OCI-LY3 (cell line): ENCODE measurements around the gene STX5.
"Not testable (repeated sequence)": the region's sequence is repeated elsewhere in the genome, so short reads cannot be mapped to it uniquely, and the experiment has no call there.

Source experiments
- H2AFZ ChIP-seq: fragments of 200-600, 300-600 bp; shearing (Covaris generic); 2 replicates; pipeline ENCODE4 v1.6.0; 2014; ENCODE audit warnings: antibody characterized with exemption, low read depth, low read length
- H3K27ac ChIP-seq: fragments of 200-600, 300-600 bp; sonication (generic); 2 replicates; pipeline ENCODE4 v1.5.1; 2014; ENCODE audit warnings: mild to moderate bottlenecking, low read length, moderate library complexity, mixed read lengths
- H3K27me3 ChIP-seq: fragments of 200-600, 300-600 bp; sonication (generic); 2 replicates; pipeline ENCODE4 v1.6.1; 2014; ENCODE audit warnings: low read depth, low read length, mixed read lengths
- H3K36me3 ChIP-seq: fragments of 200-600, 300-600 bp; sonication (generic); replicated peaks from 2 replicates; pipeline ENCODE3; 2014; ENCODE audit warnings: low read depth, low read length, mixed read lengths
- H3K4me1 ChIP-seq: fragments of 300-600, 200-600 bp; sonication (generic); 2 replicates; pipeline ENCODE4 v1.6.1; 2014; ENCODE audit warnings: low read length, mixed read lengths
- H3K4me2 ChIP-seq: fragments of 200-600, 300-600 bp; sonication (generic); 2 replicates; pipeline ENCODE4 v1.6.1; 2014; ENCODE audit warnings: low read length, mixed read lengths
- H3K4me3 ChIP-seq: fragments of 300-600, 200-600 bp; sonication (generic); 2 replicates; pipeline ENCODE4 v1.5.1; 2014; ENCODE audit warnings: antibody characterized with exemption, mild to moderate bottlenecking, low read length, moderate library complexity
- H3K79me2 ChIP-seq: fragments of 300-600, 200-600 bp; shearing (Covaris generic); 2 replicates; pipeline ENCODE4 v1.6.1; 2014; ENCODE audit warnings: mild to moderate bottlenecking, low read length, mixed read lengths
- H3K9ac ChIP-seq: fragments of 300-600, 200-600 bp; shearing (Covaris generic); 2 replicates; pipeline ENCODE4 v1.6.0; 2014; ENCODE audit warnings: mild to moderate bottlenecking, low read length, moderate library complexity
- H3K9me3 ChIP-seq: fragments of 200-600, 300-600 bp; shearing (Covaris generic); 2 replicates; pipeline ENCODE4 v1.6.1; 2014; ENCODE audit warnings: low read length, mixed read lengths; ENCODE audit not compliant: insufficient read depth
- H4K20me1 ChIP-seq: fragments of 200-600, 300-600 bp; sonication (generic); 2 replicates; pipeline ENCODE4 v1.6.1; 2016; ENCODE audit warnings: low read length, mixed read lengths; ENCODE audit not compliant: insufficient read depth
- CTCF ChIP-seq: fragments of 200-600, 300-600 bp; sonication (generic); IDR thresholded peaks from 2 replicates; pipeline ENCODE4 v1.5.1; 2014; ENCODE audit warnings: antibody characterized with exemption, low read length, low read depth
- EZH2phosphoT487 ChIP-seq: fragments of 200-600 bp; shearing (Covaris generic); IDR thresholded peaks from 2 replicates; pipeline ENCODE4 v1.6.1; 2018; ENCODE audit warnings: antibody characterized with exemption, mixed run types, low read depth

STX5 gene

GRCh38 chr11:62842171-62842741 is 10.4 kb upstream of the STX5 start:
- TF ChIP-seq EZH2phosphoT487 (no peak), CTCF (no peak)
- Histone ChIP-seq H2AFZ (peak overlapping the region; percentile 48), H3K9me3 (no peaks in the 10 kb centered on the region)

GRCh38 chr11:62841361-62842170 is 9.7 kb upstream of the STX5 start:
- Histone ChIP-seq H3K27ac (peak overlapping the region; percentile 98), H4K20me1 (no peaks in the 10 kb centered on the region), H3K4me3 (peak overlapping the region; percentile 97), H3K4me2 (peak overlapping the region; percentile 94), H3K4me1 (peaks cover 27% of the 10 kb centered on the region), H3K9ac (peak overlapping the region; percentile 96), H3K79me2 (peaks cover 28% of the 10 kb centered on the region), H3K9me3 (no peaks in the 10 kb centered on the region), H3K36me3 (peaks cover 7% of the 10 kb centered on the region), H2AFZ (peak overlapping the region; percentile 48), H3K27me3 (no peaks in the 10 kb centered on the region)
- TF ChIP-seq EZH2phosphoT487 (no peak), CTCF (no peak)

More at GRCh38 chr11:62842171-62842741, 10.4 kb upstream of the STX5 start:
- Histone ChIP-seq H3K4me2 (peak overlapping the region; percentile 94), H3K4me3 (peak overlapping the region; percentile 97), H3K79me2 (peaks cover 22% of the 10 kb centered on the region), H3K27ac (peak overlapping the region; percentile 98), H3K9ac (peak overlapping the region; percentile 93), H4K20me1 (no peaks in the 10 kb centered on the region), H3K4me1 (peaks cover 27% of the 10 kb centered on the region), H3K27me3 (no peaks in the 10 kb centered on the region), H3K36me3 (peaks cover 5% of the 10 kb centered on the region)

- H3K27me3 ChIP-seq, H4K20me1 ChIP-seq, H3K9me3 ChIP-seq: not testable (repeated sequence)
- H3K4me3 ChIP-seq, result peak overlapping the region; percentile 97
- H3K27ac ChIP-seq, result peak overlapping the region; percentile 98
- H3K36me3 ChIP-seq, result peaks cover 14% of the 10 kb centered on the region
- H3K79me2 ChIP-seq, result peaks cover 35% of the 10 kb centered on the region
- H3K4me1 ChIP-seq, result peaks cover 27% of the 10 kb centered on the region
- H3K9ac ChIP-seq, result peak overlapping the region; percentile 96
- H2AFZ ChIP-seq, result peak overlapping the region; percentile 94
- peak overlapping the region; percentile 94 for H3K4me2 ChIP-seq
Measured at GRCh38 chr11:62840721-62841360, 9.0 kb upstream of the STX5 start.

- Histone ChIP-seq H3K4me3 (peak within 1 kb of the TSS; percentile 97), H3K79me2 (peaks cover 45% of the 10 kb centered on the region)
Measured at GRCh38 chr11:62839050-62839945, 7.4 kb upstream of the STX5 start, which contains the start of gene WDR74. Gene WDR74 (minus strand): TSS chr11:62839590. CDS start chr11:62839570, 20 bp downstream.

More at GRCh38 chr11:62839050-62839945, 7.4 kb upstream of the STX5 start, which contains the start of gene WDR74:
- peak within 1 kb of the TSS; percentile 94 for H2AFZ ChIP-seq
- peak within 1 kb of the TSS; percentile 98 for H3K27ac ChIP-seq
- H4K20me1 ChIP-seq, result no peaks in the 10 kb centered on the region
- H3K36me3 ChIP-seq, result peaks cover 24% of the 10 kb centered on the region
- no peaks in the 10 kb centered on the region for H3K9me3 ChIP-seq
- no peaks in the 10 kb centered on the region for H3K27me3 ChIP-seq
- peak within 1 kb of the TSS; percentile 96 for H3K4me2 ChIP-seq
- peak within 1 kb of the TSS; percentile 96 for H3K9ac ChIP-seq
- no peak for TF ChIP-seq EZH2phosphoT487
- 0 out of 2 replicates have a peak, but pooled peaks have one; percentile 4 for TF ChIP-seq CTCF
- peaks cover 27% of the 10 kb centered on the region for H3K4me1 ChIP-seq
